Stimulated activated naive CD4-positive, alpha-beta T cell treated with Interleukin-2 at 50 U/mL for 16 hours (primary cell): ENCODE measurements around the gene PRRX1.

Experiments used
- DNase-seq: peaks from one replicate; lab custom pipeline; 2025; lab: John Stamatoyannopoulos, UW

The PRRX1 gene

DNA sequence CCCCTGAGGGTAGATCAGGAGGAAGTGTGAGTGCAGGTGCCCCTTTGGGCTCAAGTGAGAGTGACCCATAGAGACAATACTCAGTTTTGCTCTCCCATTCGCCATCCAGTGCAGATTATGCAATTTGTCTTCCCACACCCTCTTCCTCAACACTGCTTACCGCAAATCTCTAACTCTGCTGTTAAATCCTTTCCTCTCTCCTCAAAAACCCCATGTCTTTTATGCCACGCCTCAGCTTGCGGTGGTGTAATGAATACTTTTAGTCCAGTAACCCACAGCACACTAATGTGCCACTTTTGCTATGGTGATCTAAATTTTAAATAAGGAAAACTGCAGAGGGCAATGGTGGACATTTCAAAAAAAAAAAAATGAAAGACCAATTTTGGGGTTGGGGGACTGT is 57.7 kb downstream of the PRRX1 start:
- DNase-seq: no peak

DNA sequence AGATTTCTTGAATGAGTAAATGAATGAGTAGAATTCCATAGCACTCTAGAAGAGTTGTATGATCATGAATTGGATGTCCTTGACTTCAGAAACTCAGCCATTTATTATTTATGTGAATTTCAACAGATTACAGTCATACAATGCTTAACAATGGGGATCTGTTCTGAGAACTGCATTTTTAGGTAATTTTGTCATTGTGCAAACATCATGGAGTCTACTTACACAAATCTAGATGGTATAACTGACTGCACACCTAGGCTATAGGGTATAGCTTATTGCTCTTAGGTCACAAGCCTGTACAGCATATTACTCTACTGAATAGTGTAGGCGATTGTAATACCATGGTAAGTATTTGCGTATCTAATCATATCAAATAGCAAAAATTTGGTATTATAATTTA is 59.6 kb downstream of the PRRX1 start:
- no peak for DNase-seq

DNA sequence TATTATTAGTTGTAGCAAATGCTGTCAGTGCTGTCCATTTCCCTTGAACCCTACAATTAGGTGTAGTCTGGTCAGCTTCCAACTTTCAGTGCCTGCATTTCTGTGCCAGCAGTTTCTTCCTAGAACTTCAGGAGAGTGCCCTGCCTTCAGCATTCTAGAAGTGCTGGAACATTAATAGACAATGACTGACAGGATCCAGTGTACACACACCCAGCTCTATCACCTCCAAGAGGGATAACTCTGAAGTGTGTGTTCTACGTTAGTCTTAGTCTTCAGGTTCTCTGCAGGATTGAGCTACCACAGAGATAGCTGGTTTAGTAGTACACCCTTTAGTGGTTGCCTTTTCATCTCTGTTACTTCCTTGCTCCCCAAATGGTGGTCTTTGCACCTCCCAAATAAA is 61.4 kb downstream of the PRRX1 start:
- no peak for DNase-seq

DNA sequence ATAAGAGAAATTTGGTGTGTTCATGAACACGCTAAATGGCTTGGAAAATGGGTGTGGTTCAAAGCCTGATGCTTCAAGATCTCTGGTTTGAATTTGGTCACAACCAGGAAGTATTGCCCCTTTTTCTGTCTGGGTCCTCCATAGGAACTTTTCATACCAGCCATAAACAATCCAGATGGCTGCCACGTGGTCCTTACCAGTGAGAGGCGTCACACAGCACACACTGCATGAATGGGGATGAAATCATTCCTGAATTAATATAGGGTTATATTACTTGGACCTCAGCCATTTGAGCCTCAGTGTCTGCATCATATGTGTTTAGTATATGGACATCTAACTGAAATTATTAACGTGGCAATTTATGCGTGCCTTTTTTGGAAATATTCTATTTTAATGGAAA is 64.0 kb downstream of the PRRX1 start:
- no peak for DNase-seq

DNA sequence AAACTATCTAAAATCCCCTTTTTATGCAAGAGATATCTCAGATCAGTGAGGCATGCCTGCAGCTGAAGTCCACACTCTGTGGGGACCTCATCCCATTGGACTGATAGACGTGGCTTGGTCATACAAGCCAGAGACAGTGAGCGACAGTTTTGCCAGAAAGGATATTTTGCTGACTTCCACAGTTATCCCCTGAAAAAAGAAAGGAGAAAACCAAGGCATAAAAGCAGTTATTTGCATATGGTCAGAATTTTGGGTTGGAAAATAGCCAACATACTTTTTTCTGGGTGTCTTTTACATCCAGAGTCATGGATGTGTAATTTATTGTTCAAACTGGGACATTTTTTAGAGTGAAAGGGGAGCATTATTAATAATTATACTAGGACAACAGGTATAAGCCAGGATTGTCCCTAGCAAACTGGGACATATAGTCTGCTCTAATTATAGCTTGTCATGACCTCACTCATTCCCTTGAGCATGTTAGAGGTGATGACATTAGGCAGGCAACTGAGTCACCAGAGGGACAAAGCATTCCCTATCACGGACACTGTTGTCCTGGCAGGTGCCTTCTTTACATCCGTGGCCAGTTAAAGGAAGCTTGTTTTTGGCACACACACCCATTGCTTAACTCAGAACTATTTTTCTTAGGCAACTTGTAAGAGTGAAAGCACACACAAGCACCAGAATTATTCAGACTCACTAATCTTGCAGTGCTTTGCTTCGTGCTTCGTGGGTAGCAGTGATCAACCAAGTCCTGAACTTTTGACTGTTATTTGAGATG is 65.5 kb downstream of the PRRX1 start:
- DNase-seq: no peak

GRCh38 chr1:170730014-170730413 is 66.1 kb downstream of the PRRX1 start:
- no peak for DNase-seq

DNA sequence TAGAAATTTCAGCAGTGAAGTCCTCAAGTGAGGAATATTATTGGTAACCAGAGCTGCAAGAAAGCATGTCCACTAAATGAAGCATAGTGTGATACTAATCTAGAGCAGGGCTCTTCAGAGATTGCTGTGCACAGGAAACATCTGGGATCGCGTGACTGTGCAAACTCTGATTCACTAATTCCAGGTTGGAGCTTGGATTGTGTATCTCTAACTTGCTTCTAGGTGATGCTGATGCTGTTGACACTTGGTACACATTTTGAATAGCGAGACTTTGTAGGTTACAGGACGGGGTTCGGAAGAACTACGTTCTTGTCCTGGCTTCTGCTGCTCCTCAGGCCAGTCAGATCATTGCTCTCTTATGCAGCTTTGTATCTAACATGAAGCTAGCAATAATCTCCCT is 66.5 kb downstream of the PRRX1 start:
- no peak for DNase-seq

DNA sequence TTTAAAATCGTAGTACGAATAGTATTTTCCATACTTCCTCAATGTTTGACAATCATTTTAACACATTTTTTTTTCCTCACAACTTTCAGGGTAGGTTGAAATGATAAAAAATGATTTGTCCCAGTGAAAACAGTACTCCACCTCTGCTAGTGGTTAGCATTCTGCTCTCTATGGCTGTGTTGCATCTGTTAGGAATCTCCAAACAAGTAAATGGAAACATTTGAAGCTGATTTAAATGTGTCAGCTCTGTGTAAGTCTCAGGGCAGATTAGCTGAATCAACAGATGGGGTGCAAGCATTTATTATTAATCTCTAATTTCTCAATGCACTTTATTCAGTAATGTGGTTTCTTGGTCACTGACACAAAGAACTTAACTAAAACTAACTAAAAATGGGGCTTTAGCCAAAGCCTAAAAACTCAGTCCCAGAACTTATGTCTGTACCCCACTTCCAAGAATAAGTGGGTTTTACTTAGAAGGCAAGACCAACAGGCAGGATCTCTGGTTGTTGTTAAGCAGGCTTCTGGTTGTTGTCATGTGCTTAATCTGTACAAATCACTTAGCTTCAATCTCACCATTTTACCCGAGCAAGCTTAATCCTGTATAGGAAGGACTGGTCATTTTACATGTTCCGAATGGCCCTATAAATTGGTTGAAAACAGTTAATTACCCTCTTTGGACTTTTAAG is 67.8 kb downstream of the PRRX1 start:
- no peak for DNase-seq

DNA sequence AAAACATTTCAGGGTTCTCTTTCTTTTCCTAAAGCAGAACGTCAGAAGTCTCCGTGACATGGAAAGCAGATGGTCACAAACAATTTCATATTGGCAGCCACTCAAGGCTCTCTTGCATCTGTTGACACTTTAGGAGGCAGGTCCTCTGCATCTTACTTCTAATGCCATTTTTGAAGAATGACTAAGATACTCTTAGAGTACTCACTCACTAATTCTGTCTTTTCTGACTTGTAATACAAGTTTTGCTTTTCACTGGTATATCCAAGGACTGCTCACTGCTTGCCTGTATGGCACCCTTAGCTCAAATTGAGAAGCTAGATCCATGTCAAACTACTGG is 68.3 kb downstream of the PRRX1 start:
- no peak for DNase-seq

GRCh38 chr1:170734412-170735175 is 70.7 kb downstream of the PRRX1 start:
- DNase-seq: no peak

DNA sequence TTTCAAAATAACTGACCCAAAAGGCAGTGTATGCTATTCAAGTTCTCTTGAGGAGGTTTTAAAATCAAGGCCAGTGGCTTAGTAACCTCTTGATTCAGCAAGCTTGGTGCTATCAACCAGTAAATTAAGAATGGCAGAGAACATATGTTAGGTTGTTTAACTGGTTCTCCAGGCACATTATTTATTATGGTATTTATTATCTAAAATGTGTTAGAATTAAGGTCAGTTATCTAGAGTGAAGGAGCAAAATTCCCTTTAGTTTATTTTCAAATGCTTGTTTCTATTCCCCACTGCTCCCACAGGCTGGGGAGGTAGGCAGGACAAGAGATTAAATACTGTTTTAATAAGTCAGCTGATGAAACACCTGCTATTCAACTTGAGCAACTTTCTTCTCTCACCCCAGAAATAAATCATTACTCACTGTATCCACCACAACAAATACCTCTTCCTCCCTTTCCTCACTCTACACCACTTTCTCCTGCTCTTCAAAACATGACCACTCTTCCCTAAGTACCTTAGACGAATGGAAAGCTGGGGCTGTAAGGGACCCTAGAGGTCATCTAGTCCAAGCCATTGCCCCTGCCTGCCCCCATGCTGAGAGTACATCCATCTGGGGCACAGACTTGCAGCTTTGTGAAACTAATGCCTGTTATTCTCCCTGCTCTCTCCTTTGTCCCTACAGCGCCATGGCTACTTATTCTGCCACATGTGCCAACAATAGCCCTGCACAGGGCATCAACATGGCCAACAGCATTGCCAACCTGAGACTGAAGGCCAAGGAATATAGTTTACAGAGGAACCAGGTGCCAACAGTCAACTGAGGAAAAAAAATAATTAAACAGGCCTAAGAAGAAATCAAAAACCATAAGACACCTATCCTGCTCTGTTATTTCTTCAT is 71.7 kb downstream of the PRRX1 start:
- DNase-seq: no peak

GRCh38 chr1:170739803-170740202 is 75.9 kb downstream of the PRRX1 start:
- no peak for DNase-seq

- DNase-seq: no peak
Measured at GRCh38 chr1:170741678-170742077, 77.7 kb downstream of the PRRX1 start.

DNA sequence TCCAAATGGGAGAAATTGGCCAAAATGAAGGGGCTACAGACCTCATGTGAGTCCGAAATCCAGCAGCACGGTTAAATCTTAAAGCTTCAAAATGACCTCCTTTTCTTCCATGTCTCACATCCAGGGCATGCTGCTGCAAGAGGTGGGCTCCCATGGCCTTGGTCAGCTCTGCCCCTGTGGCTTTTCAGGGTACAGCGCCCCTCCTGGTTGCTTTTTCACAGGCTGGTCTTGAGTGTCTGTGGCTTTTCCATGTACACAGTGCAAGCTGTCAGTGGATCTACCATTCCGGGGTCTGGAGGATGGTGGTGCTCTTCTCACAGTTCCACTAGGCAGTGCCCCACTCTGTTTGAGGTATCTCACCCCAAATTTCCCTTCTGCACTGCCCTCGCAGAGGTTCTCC is 78.7 kb downstream of the PRRX1 start:
- no peak for DNase-seq

- DNase-seq: no peak
Measured at GRCh38 chr1:170743083-170743482, 79.2 kb downstream of the PRRX1 start.

GRCh38 chr1:170749549-170749948 is 85.6 kb downstream of the PRRX1 start:
- no peak for DNase-seq

GRCh38 chr1:170749959-170750358 is 86.0 kb downstream of the PRRX1 start:
- no peak for DNase-seq

- no peak for DNase-seq
Measured at GRCh38 chr1:170755795-170756194, 91.9 kb downstream of the PRRX1 start.

- no peak for DNase-seq
Measured at GRCh38 chr1:170758992-170759391, 95.1 kb downstream of the PRRX1 start.

GRCh38 chr1:170765279-170765678 is 101.3 kb downstream of the PRRX1 start:
- no peak for DNase-seq

GRCh38 chr1:170765712-170766330 is 101.9 kb downstream of the PRRX1 start:
- DNase-seq: no peak

- no peak for DNase-seq
Measured at GRCh38 chr1:170768929-170769328, 105.0 kb downstream of the PRRX1 start.
